Activated naive CD8-positive, alpha-beta T cell treated with anti-CD3 and anti-CD28 coated beads, Interleukin-2, amount 50 U/mL, for 16 hours (primary cell): ENCODE measurements around the gene CETN1.

ENCODE experiments used
- DNase-seq: peaks from one replicate; pipeline ENCODE4 v3.0.0-alpha.2; 2020; ENCODE audit warnings: low read depth, low spot score

Gene CETN1

GRCh38 chr18:623761-624620, 43.8 kb downstream of the CETN1 start:
- DNase-seq: no peak

GRCh38 chr18:627231-627630, 47.1 kb downstream of the CETN1 start:
- no peak for DNase-seq

DNA sequence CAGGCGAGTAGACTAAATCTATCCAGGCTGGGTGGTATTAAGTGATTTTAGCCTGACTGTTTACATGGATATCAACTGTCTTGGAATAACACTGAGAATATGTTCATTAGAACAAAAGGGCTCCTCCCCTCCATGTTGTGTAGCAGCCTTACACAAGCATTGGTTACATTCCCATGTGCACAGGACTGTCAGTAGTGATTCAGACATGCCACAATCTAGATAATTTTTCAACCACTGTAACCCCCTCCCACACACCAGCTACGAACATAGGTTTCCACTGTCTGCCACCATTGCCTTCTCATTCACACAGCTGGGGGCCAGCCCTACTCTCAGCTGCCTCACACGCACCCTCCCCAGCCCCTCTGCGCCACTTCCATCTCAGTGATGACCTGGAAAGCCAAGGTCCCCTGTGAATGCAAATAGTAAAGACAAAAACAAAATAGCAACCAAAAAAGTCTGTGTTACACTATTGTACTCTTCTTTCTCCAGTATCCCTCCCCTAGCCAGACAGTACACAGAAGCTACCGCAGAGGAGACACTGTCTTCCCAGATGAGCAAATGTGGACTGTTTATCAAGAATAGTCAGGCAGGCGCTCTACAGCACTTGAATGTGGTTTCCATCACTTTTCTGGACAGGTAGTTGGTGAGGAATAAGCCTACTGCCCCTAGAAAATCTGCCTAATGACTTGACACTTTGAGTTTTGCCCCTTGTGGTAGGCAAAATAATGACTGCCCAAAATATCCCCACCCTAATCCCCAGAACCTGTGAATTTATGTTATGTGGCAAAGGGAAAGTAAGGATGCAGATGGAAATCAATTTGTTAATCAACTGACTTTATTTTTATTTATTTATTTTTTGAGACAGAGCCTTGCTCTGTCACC, 49.3 kb downstream of the CETN1 start:
- DNase-seq: no peak

DNA sequence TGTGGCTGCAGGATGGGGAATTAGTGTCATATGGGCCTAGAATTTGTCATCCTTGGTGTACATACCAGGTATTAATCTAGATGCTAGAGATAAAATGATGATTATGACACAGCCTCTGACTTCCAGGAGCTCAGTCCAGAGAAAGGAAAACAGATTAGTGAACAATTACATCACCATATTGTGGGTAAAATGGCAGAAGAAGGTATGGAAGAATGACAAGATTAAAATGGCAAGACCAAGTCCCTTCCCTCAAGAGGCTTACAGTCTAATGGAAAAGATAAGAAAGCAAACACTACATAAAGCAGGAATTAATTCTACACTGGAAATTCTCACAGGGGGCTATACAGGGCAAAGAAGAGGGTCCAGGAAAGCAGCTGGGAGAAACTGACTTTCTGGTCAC, 51.4 kb downstream of the CETN1 start:
- DNase-seq: no peak
